ENCODE measurements around the gene CHST3. TPM values are rescaled to one million over a fixed set of nuclear protein-coding genes. Genes with fewer than 3 reads are reported as not detected.

Gene CHST3
- total RNA-seq, 4 donors from 2014 or later, result 17.9 to 29.3 (median 23.2) TPM

DNA sequence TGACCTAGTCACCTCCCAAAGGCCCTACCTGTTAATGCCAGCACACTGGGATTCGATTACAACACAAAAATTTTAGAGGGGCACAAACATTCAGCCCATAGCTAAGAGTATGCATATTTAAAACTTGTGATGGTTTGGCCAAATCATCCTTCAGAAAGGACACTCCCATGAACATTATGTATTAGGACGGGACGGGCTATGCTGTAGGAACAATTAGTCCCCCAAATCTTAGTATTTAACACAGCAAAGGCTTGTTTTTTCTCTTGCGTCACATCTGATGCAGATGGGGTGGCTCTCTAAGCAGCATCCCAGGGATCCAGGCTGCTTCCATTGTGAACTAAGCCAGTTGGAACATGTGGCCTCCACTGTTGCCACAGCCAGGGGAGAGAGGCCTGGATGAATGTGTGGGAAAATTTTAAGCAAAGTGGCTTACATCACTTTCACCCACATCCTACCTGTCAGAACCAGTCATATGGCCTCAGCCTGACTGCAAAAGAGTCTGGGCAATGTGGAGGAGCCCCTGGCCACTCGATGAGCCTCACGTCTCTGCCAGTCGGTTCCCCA is 26.6 kb downstream of the CHST3 start:
- Histone ChIP-seq H3K36me3 (no peaks in the 10 kb centered on the region), H3K4me3 (no peak overlapping the region), H3K4me1 (peaks cover 36% of the 10 kb centered on the region), H3K9me3 (no peaks in the 10 kb centered on the region), H3K27ac (peak overlapping the region; percentile 67), H3K27me3 (no peaks in the 10 kb centered on the region)
- DNase-seq (ENCODE audit: low spot score in 2 of 2), result no peak
- peak in 2 of 3 donors; percentile 29 to 67 for TF ChIP-seq POLR2AphosphoS5 (IDR thresholded peaks at IDR 0.05)
- TF ChIP-seq POLR2A (IDR thresholded peaks at IDR 0.05), result no peak
- WGBS, result 81% methylated on average over 7 of the region's 7 CpGs

GRCh38 chr10:71995449-71995848 is 31.3 kb downstream of the CHST3 start:
- Histone ChIP-seq H3K9me3 (no peaks in the 10 kb centered on the region), H3K27me3 (no peaks in the 10 kb centered on the region), H3K36me3 (no peaks in the 10 kb centered on the region), H3K4me3 (no peak overlapping the region), H3K27ac (no peak overlapping the region), H3K4me1 (peaks cover 61% of the 10 kb centered on the region)
- TF ChIP-seq POLR2AphosphoS5 (IDR thresholded peaks at IDR 0.05) (no peak), CTCF (IDR thresholded peaks at IDR 0.05) (no peak), EP300 (IDR thresholded peaks at IDR 0.05) (no peak), POLR2A (IDR thresholded peaks at IDR 0.05) (no peak)
- DNase-seq (ENCODE audit: low spot score in 2 of 2), result no peak
- 84% methylated on average over 3 of the region's 3 CpGs for WGBS

DNA sequence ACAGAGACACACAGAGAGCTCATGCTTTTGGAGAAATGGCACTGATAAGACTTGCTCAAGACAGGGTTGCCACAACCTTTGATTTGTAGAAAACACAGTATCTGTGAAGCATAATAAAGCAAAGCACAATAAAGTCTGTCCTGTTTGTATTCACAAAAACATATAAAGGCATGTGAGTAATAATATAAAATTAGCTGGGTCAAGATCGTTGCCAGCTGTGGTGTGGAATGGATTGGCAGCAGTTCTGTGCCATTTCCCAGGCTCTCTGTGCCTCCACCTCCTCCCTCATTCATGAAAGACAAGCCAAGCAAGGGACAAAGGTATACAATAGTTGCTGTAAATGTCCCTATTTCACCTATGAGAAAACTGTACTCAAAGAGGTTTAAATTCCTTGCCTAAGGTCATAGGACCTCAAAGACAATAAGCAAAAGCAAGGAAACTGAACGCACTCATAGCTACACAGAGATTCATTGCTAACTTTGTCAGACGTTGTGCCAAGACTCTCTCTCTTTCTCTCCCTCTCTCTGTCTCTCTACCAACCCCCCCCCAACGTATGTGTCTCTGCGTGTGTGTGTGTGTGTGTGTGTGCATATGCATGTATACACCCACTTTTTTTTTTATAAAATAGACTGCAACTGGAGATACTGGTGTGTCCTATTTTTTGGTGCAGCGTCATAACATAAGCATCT is 31.8 kb downstream of the CHST3 start:
- H3K9me3 ChIP-seq, result no peaks in the 10 kb centered on the region
- H3K36me3 ChIP-seq, result no peaks in the 10 kb centered on the region
- H3K4me1 ChIP-seq, result peaks cover 67% of the 10 kb centered on the region
- H3K27ac ChIP-seq, result no peak overlapping the region
- no peak overlapping the region for H3K4me3 ChIP-seq
- WGBS, result 34% methylated on average over 6 of the region's 6 CpGs
- DNase-seq (ENCODE audit: low spot score in 2 of 2), result no peak
- TF ChIP-seq EP300 (IDR thresholded peaks at IDR 0.05), result no peak
- TF ChIP-seq CTCF (IDR thresholded peaks at IDR 0.05), result no peak
- no peak for TF ChIP-seq POLR2AphosphoS5 (IDR thresholded peaks at IDR 0.05)
- no peak for TF ChIP-seq POLR2A (IDR thresholded peaks at IDR 0.05)
- no peaks in the 10 kb centered on the region for H3K27me3 ChIP-seq

DNA sequence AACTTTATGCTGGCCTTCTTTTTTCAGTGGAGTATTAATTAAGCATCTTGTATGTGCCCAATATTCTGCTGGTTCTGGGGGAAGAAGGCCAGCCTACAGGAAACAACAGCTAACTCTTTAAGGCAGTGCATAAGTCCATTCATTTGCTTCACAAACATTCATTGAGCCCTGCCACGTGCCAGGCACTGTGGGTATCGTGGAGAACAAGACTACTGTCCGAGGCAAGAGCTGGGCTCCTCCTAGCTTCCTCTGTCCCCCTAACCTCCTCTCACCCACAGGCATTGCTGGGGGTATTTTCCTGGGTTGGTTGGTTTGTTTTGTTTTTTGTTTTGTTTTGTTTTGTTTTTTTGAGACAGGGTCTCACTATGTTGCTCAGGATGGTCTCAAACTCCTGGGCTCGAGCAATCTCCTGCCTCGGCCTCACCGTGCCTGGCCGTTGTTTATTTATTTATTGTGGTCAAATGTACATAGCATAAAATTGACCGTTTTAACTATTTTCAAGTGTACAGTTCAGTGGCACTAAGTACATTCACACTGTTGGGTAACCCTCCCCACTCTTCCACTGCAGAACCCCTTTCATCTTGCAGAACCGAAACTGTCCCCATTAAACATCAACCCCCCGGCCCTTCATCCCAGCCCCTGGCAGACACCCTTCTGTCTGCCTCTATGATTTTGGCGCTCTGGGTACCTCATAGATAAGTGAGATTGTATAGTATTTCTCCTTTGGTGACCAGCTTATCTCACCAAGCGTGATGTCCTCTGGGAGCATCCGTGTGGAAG is 32.6 kb downstream of the CHST3 start:
- TF ChIP-seq EP300 (IDR thresholded peaks at IDR 0.05), result no peak
- no peak for TF ChIP-seq POLR2AphosphoS5 (IDR thresholded peaks at IDR 0.05)
- TF ChIP-seq POLR2A (IDR thresholded peaks at IDR 0.05), result no peak
- TF ChIP-seq CTCF (IDR thresholded peaks at IDR 0.05), result no peak

DNA sequence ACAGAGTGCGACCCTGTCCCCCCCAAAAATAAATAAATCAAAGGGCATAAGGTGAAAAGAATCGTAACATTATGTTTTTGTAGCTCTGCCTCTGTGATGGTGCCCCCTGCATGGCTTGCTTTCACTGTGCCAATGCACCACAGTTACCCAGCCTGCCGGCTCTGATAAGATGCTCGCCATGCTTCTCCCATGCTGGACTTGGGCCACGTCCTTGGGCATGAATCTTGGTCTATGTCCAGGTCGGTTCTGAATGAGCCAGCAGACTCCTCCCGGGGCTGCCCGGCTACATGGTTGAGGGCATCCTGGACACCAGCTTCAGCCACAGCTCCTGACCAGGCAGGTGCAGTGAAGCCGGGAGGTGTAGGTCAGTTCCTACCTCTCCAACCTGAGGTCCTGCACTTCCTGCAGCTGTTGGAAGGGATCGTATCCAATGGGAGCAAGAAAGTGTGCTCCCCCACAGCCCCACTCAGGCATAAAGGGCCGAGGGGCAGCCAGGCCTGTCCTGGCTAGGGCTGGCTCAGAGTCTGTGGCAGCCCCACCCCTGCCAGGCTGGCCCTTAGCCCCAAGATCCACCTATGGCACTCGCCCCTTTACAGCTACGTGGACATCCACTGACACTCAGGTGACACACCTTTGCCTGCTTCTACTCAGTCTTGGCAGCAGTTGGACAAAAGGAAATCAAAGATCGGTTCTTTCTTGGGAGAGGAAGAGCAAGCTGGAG is 34.1 kb downstream of the CHST3 start:
- 38% methylated on average over 12 of the region's 14 CpGs for WGBS
- H3K27ac ChIP-seq, result peak overlapping the region; percentile 90
- peaks cover 64% of the 10 kb centered on the region for H3K4me1 ChIP-seq
- no peaks in the 10 kb centered on the region for H3K36me3 ChIP-seq
- no peak overlapping the region for H3K4me3 ChIP-seq
- TF ChIP-seq POLR2A (IDR thresholded peaks at IDR 0.05), result no peak
- TF ChIP-seq POLR2AphosphoS5 (IDR thresholded peaks at IDR 0.05), result no peak
- TF ChIP-seq EP300 (IDR thresholded peaks at IDR 0.05), result no peak
- no peak for TF ChIP-seq CTCF (IDR thresholded peaks at IDR 0.05)
- H3K27me3 ChIP-seq, result no peaks in the 10 kb centered on the region
- DNase-seq (ENCODE audit: low spot score in 2 of 2), result no peak
- no peaks in the 10 kb centered on the region for H3K9me3 ChIP-seq

More for the DNA sequence above, 32.6 kb downstream of the CHST3 start:
- no peak overlapping the region for H3K27ac ChIP-seq
- H3K9me3 ChIP-seq, result no peaks in the 10 kb centered on the region
- H3K4me1 ChIP-seq, result peaks cover 69% of the 10 kb centered on the region
- no peaks in the 10 kb centered on the region for H3K27me3 ChIP-seq
- WGBS, result 84% methylated on average over 13 of the region's 13 CpGs
- H3K4me3 ChIP-seq, result no peak overlapping the region
- DNase-seq (ENCODE audit: low spot score in 2 of 2), result no peak
- H3K36me3 ChIP-seq, result no peaks in the 10 kb centered on the region

Measured in suprapubic skin (tissue), 4 donors.